NCI-H460 (cell line): ENCODE measurements around the gene PGAM2. TPM values are rescaled to one million over a fixed set of nuclear protein-coding genes. Genes with fewer than 3 reads are reported as not detected.

Experiments
- DNase-seq: peaks from one replicate; pipeline ENCODE4 v3.0.0-alpha.2; 2016; ENCODE audit warnings: low read depth; ENCODE audit errors: extremely low read depth
- total RNA-seq: library from RNA; depleted of rRNA; stranded (reverse); fragments of >200 nt; shearing (Covaris generic); gene quantifications from 2 replicates; pipeline ENCODE4 v1.2.3, GENCODE V29; 2014

Gene PGAM2
- total RNA-seq, 1 experiment from 2014 or later: not detected

- no peak for DNase-seq
These were observed 1.9 kb upstream of the PGAM2 start for GRCh38 chr7:44067064-44067951.

- DNase-seq: no peak
These were observed 1.2 kb upstream of the PGAM2 start for GRCh38 chr7:44066494-44067063.

GRCh38 chr7:44066111-44066460 lies 719 bp upstream of the PGAM2 start:
- no peak for DNase-seq

GRCh38 chr7:44064791-44065430 lies 456 bp downstream of the PGAM2 start:
- DNase-seq: no peak

GRCh38 chr7:44063894-44064651 lies 1.3 kb downstream of the PGAM2 start:
- DNase-seq: no peak

- DNase-seq: no peak
These were observed 1.8 kb downstream of the PGAM2 start for GRCh38 chr7:44063547-44063893.

GRCh38 chr7:44062903-44063295 lies 2.5 kb downstream of the PGAM2 start:
- DNase-seq: no peak

- no peak for DNase-seq
These were observed 3.0 kb downstream of the PGAM2 start for GRCh38 chr7:44062180-44062902.

- no peak for DNase-seq
These were observed 3.7 kb downstream of the PGAM2 start for GRCh38 chr7:44061645-44062179.

- no peak for DNase-seq
These were observed 4.3 kb downstream of the PGAM2 start for GRCh38 chr7:44060948-44061644.

- no peak for DNase-seq
These were observed 5.0 kb downstream of the PGAM2 start for GRCh38 chr7:44060091-44060947.

GRCh38 chr7:44059219-44060090 lies 5.9 kb downstream of the PGAM2 start:
- DNase-seq: no peak

GRCh38 chr7:44058759-44059218 lies 6.6 kb downstream of the PGAM2 start:
- no peak for DNase-seq

- no peak for DNase-seq
These were observed 7.3 kb downstream of the PGAM2 start for GRCh38 chr7:44057849-44058758.

- DNase-seq: no peak
These were observed 8.1 kb downstream of the PGAM2 start for GRCh38 chr7:44057181-44057848.

- no peak for DNase-seq
These were observed 8.7 kb downstream of the PGAM2 start for GRCh38 chr7:44056681-44057080.
